ENCODE results near the gene ZNF844. TPM values are rescaled to one million over a fixed set of nuclear protein-coding genes. Genes with fewer than 3 reads are reported as not detected.
"Not testable (repeated sequence)": the region's sequence is repeated elsewhere in the genome, so short reads cannot be mapped to it uniquely, and the experiment has no call there.

ZNF844 gene
- total RNA-seq, 2 donors from 2014 or later: 8.3 to 12.4 TPM

DNA sequence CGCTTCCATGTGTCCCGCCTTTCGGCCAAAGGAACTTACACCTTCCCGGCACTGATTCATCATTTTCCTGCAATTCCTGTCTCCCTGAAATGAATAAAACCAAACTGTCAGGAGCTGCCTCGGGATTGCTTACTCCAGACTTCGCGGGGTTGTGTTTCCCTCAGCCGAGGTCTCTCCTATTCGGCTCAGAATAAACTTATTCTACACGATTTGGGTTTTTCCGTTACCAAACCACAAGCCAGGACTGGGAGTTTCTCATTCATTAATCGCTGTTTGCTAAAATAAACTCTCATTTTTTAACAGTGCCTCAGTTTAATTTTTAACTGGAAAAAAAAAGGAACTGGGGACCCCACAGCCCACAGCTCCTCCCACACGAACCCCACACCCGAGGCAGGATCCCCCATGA lies 12.4 kb upstream of the ZNF844 start:
- DNase-seq: peak; percentile 31
- H3K9ac ChIP-seq (ENCODE audit: low read depth in 2 of 2, low read length in 2 of 2): peak overlapping the region; percentile 52 to 85
- H3K27ac ChIP-seq: peak overlapping the region; percentile 68
- no peaks in the 10 kb centered on the region for H3K27me3 ChIP-seq
- H3K4me3 ChIP-seq: peak overlapping the region; percentile 62
- H3K4me1 ChIP-seq: peaks cover 6% of the 10 kb centered on the region
- TF ChIP-seq, protein P1, sequence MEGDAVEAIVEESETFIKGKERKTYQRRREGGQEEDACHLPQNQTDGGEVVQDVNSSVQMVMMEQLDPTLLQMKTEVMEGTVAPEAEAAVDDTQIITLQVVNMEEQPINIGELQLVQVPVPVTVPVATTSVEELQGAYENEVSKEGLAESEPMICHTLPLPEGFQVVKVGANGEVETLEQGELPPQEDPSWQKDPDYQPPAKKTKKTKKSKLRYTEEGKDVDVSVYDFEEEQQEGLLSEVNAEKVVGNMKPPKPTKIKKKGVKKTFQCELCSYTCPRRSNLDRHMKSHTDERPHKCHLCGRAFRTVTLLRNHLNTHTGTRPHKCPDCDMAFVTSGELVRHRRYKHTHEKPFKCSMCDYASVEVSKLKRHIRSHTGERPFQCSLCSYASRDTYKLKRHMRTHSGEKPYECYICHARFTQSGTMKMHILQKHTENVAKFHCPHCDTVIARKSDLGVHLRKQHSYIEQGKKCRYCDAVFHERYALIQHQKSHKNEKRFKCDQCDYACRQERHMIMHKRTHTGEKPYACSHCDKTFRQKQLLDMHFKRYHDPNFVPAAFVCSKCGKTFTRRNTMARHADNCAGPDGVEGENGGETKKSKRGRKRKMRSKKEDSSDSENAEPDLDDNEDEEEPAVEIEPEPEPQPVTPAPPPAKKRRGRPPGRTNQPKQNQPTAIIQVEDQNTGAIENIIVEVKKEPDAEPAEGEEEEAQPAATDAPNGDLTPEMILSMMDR (IDR thresholded peaks at IDR 0.05): no peak
- H3K9me3 ChIP-seq: no peaks in the 10 kb centered on the region
- no peaks in the 10 kb centered on the region for H3K36me3 ChIP-seq
- intact Hi-C loops (cut with DNase I): no loop called here

DNA sequence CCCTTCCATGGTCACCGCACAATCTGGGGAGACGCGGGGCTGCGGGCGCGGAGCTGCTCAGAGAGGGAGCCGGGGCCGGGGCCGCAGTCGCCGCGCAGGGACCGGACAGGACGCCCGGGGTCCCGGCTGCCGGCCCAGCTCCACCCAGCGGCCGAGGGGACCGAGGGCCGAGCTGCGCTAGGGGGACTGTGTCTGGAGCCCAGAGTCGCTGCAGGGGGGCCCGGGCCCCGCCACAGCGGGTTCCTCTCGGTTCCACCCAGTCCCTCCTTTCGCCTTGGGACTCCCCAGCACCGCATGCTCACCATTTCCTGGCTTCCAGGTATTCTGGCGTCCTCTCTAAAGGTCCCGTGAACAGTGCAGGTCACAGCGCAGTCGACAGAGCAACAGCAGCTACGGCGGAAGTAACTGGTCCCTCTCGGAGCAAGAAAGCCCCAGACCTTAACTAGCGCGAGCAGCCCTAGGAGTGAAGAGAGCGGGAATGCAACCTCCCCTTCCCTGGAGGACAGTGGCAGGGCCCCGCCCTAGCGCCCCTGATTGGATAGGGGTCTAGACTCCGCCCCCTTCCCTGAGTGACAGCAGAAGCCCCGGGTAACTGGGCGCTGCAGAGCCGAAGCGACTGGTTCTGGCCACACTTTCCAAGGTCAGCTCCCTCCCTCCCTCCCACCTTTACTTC lies 11.9 kb upstream of the ZNF844 start, which contains the start of gene ZNF878:
ZNF878 (minus strand) TSS at position 465 of the 673 bp plus-strand sequence; CDS start at position 305, 160 bp downstream.
- TF ChIP-seq, protein P1 (IDR thresholded peaks at IDR 0.05): no peak
- Histone ChIP-seq H3K27me3 (no peaks in the 10 kb centered on the region), H3K4me1 (peaks cover 6% of the 10 kb centered on the region), H3K27ac (peak within 1 kb of the TSS; percentile 68), H3K36me3 (no peaks in the 10 kb centered on the region), H3K9me3 (no peaks in the 10 kb centered on the region), H3K9ac (ENCODE audit: low read depth in 2 of 2, low read length in 2 of 2) (peak within 1 kb of the TSS; percentile 52 to 85), H3K4me3 (peak within 1 kb of the TSS; percentile 62)
- intact Hi-C loops (cut with DNase I): no loop called here
- DNase-seq: peak; percentile 98

DNA sequence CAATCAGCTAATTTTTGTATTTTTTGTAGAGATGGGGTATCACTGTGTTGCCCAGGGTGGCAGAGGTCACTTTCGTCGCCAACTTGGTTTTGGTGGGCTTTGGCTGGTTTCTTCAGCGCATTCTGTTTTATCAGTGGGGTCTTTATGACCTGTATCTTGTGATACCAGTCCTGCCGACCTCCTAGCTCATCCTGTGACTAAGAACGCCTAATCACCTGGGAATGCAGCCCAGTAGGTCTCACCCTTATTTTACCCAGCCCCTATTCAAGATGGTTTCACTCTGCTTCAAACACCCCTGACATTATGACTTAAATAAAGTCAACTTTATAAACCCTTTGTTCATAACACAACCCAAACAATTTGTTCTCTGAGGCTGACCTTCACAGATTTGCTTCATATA lies 8.7 kb upstream of the ZNF844 start:
- no peak for DNase-seq
- no peak overlapping the region for H3K27ac ChIP-seq
- H3K9ac ChIP-seq (ENCODE audit: low read depth in 2 of 2, low read length in 2 of 2): no peak overlapping the region
- peaks cover 6% of the 10 kb centered on the region for H3K4me1 ChIP-seq
- no peaks in the 10 kb centered on the region for H3K9me3 ChIP-seq
- no peaks in the 10 kb centered on the region for H3K36me3 ChIP-seq
- TF ChIP-seq, protein P1 (IDR thresholded peaks at IDR 0.05): no peak
- no peak overlapping the region for H3K4me3 ChIP-seq
- no peaks in the 10 kb centered on the region for H3K27me3 ChIP-seq
- intact Hi-C loops (cut with DNase I): no loop called here

DNA sequence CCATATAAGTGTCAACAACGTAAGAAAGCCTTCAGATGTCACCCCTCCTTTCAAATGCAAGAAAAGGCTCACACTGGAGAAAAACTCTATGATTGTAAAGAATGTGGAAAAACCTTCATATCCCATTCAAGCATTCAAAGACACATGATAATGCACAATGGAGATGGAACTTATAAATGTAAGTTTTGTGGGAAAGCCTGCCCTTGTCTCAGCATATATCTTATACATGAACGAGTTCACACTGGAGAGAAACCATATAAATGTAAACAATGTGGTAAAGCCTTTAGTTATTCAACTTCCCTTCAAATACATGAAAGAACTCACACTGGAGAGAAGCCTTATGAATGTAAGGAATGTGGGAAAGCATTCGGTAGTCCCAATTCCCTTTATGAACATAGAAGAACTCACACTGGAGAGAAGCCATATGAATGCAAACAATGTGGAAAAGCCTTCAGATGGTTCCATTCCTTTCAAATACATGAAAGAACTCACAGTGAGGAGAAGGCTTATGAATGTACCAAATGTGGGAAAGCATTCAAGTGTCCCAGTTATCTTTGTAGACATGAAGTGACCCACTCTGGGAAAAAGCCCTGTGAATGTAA lies 11.1 kb downstream of the ZNF844 start:
- H3K4me3 ChIP-seq: no peak overlapping the region
- H3K4me1 ChIP-seq: no peaks in the 10 kb centered on the region
- H3K36me3 ChIP-seq: peaks cover 23% of the 10 kb centered on the region
- H3K27ac ChIP-seq: no peak overlapping the region
- no peak for DNase-seq
- intact Hi-C loops (cut with DNase I): no loop called here
- H3K27me3 ChIP-seq: no peaks in the 10 kb centered on the region
- H3K9me3 ChIP-seq: peaks cover 36% of the 10 kb centered on the region
- H3K9ac ChIP-seq (ENCODE audit: low read depth in 2 of 2, low read length in 2 of 2): no peak overlapping the region
- TF ChIP-seq, protein P1 (IDR thresholded peaks at IDR 0.05): no peak

DNA sequence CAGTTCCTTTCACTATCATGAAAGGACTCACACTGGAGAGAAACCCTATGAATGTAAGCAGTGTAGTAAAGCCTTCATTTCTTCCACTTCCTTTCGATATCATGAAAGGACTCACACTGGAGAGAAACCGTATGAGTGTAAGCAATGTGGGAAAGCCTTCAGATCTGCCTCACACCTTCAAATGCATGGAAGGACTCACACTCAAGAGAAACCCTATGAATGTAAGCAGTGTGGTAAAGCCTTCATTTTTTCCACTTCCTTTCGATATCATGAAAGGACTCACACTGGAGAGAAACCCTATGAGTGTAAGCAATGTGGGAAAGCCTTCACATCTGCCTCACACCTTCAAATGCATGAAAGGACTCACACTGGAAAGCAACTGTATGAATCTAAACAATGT lies 11.8 kb downstream of the ZNF844 start:
- H3K27ac ChIP-seq; H3K4me3 ChIP-seq; H3K9ac ChIP-seq (ENCODE audit: low read depth in 2 of 2, low read length in 2 of 2); H3K4me1 ChIP-seq; intact Hi-C loops (cut with DNase I); H3K27me3 ChIP-seq; DNase-seq: not testable (repeated sequence)
- H3K36me3 ChIP-seq: peaks cover 23% of the 10 kb centered on the region
- peaks cover 36% of the 10 kb centered on the region for H3K9me3 ChIP-seq

DNA sequence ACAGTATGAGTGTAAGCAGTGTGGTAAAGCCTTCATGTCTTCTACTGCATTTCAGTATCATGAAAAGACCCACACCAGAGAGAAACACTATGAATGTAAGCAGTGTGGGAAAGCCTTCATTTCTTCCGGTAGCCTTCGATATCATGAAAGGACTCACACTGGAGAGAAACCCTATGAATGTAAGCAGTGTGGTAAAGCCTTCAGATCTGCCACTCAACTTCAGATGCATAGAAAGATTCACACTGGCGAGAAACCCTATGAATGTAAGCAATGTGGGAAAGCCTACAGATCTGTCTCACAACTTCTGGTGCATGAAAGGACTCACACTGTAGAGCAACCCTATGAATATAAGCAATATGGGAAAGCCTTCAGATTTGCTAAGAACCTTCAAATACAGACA lies 12.8 kb downstream of the ZNF844 start:
- Histone ChIP-seq H3K27ac (no peak overlapping the region), H3K4me1 (no peaks in the 10 kb centered on the region), H3K9me3 (peaks cover 31% of the 10 kb centered on the region), H3K36me3 (peaks cover 23% of the 10 kb centered on the region), H3K9ac (ENCODE audit: low read depth in 2 of 2, low read length in 2 of 2) (no peak overlapping the region), H3K4me3 (no peak overlapping the region), H3K27me3 (no peaks in the 10 kb centered on the region)
- no peak for DNase-seq
- intact Hi-C loops (cut with DNase I): no loop called here
- TF ChIP-seq, protein P1 (IDR thresholded peaks at IDR 0.05): no peak

DNA sequence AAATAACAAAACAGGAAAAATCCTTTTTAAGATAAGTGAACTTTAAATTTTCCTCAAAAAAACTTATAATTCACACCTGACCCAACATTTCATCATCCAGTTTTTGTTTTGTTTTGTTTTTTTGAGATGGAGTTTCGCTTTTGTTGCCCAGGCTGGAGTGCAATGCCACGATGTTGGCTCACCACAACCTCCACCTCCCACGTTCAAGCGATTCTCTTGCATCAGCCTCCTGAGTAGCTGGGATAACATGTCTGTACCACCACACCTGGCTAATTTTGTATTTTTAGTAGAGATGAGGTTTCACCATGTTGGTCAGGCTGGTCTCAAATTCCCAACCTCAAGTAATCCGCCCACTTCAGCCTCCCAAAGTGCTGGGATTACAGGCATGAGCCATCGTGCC lies 18.8 kb downstream of the ZNF844 start:
- DNase-seq; H3K27me3 ChIP-seq; intact Hi-C loops (cut with DNase I); H3K4me3 ChIP-seq; H3K9ac ChIP-seq (ENCODE audit: low read depth in 2 of 2, low read length in 2 of 2); H3K27ac ChIP-seq; H3K36me3 ChIP-seq; H3K4me1 ChIP-seq; H3K9me3 ChIP-seq: not testable (repeated sequence)
